KOPT-K1 (cell line): ENCODE results near the gene CSTF1.

Experiments used
- H3K27ac ChIP-seq: fragments of 200-600 bp; sonication (generic); 2 replicates; pipeline ENCODE4 v1.5.1; 2016; ENCODE audit warnings: antibody characterized with exemption, mild to moderate bottlenecking, low read depth, low read length; ENCODE audit not compliant: poor library complexity, severe bottlenecking
- H3K36me3 ChIP-seq: fragments of 200-600 bp; sonication (generic); 2 replicates; pipeline ENCODE4 v1.5.1; 2017; ENCODE audit warnings: antibody characterized with exemption, mild to moderate bottlenecking, low read length, moderate library complexity; ENCODE audit not compliant: insufficient read depth
- H3K9me3 ChIP-seq: fragments of 200-600 bp; sonication (generic); 2 replicates; pipeline ENCODE4 v1.5.1; 2017; ENCODE audit warnings: antibody characterized with exemption, low read length, mild to moderate bottlenecking; ENCODE audit not compliant: insufficient read depth, poor library complexity, severe bottlenecking

The CSTF1 gene

DNA sequence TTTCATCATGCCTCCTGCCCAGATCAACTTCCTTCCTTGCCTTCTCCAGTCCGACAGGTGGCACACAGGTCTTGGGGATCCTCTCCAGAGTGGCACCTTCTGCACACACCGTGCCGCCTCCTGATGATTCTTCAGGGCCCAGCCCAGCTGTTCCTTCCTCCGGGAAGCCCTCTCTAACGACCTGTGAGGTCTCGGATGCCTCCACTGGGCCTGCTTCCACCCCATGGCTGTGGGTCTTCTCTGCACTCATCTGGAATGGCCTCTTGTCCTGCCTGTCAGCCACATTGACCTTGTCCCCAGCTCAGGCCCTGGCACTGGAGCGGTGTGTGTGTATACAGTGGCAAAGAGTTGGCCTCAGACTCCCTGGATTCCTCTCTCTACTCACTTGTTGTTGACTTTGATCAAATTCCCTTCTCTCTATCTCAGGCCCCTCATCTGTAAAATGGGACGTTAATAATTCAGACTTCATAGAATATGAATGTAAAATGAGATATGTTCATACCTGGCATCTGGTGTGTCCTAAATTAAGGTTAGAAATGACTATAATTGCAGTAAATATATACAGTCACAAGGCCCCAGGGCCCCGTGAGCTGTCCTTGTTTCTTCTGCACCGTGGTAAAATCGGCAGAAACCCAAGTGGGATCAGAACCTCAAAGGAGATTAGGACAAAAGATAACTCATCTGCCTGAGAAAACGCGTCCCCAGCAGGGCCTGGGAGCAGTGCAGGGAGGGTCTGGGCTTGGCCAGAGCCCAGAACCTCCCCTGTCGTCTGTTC lies 32.1 kb upstream of the CSTF1 start:
- H3K27ac ChIP-seq: no peak overlapping the region

DNA sequence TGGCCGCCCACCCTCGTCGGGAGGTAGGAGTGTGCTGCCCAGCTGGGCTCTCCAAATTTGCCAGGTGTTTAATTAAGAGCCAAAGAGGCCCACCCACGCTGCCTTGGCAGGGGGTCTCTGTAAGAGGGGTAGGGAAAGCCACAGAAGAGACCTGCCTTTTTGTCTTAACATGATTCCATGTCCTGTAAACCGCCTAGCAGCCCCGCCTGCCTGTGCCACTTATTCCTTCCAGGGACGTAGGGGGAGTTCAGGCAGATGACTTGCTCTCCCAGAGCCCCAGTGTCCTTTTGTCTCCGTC lies 31.6 kb upstream of the CSTF1 start:
- Histone ChIP-seq H3K27ac (no peak overlapping the region), H3K36me3 (no peaks in the 10 kb centered on the region), H3K9me3 (no peaks in the 10 kb centered on the region)

More for the DNA sequence above, 32.1 kb upstream of the CSTF1 start:
- no peaks in the 10 kb centered on the region for H3K36me3 ChIP-seq
- H3K9me3 ChIP-seq: no peaks in the 10 kb centered on the region

DNA sequence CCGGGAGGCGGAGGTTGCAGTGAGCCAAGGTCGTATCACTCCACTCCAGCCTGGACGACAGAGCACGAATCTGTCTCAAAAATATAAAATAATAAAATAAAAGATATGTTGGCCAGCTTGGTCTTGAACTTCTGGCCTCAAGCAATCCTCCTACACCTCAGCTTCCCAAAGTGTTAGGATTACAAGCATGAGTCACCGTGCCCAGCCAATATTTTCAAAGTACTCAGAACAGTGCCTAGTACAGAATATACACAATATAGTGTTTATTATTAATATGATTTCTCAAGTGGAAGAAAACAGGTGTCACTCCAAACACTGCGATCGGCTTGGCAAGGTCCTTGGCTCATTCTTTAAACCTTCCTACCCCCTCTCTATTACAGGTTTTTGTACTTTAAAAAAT lies 30.5 kb upstream of the CSTF1 start:
- Histone ChIP-seq H3K36me3 (no peaks in the 10 kb centered on the region), H3K9me3 (no peaks in the 10 kb centered on the region), H3K27ac (no peak overlapping the region)

DNA sequence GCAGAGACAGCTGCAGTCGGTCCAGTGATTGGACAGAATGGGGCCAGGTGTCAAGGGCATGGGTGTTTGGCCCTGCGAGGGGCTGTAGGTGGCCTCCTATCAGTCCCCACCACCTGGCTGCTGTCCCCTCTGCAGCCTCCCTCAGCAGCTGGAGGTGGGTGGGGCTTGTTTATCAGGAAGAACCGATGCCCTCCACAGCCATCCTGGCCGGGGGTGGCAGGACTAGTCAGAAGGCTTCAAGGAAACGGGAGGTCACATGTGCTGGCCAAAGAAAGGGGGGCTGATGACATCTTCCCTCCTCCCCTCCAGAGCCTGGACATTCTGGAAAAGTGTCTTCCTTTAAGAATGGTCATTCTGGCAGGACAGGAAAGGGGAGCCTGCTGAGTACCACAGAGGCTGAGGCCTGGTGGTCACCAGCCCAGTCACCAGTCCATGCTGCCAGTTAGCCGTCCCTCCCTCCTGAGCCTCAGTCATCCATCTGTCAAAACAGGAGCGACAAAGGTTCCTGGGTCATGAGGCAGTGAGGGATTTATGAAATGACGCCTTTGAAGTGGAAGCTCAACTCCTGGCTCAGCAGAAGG lies 29.5 kb upstream of the CSTF1 start:
- no peaks in the 10 kb centered on the region for H3K9me3 ChIP-seq
- H3K36me3 ChIP-seq: peaks cover 1% of the 10 kb centered on the region; the same call in 1 of the 2 replicates
- no peak overlapping the region for H3K27ac ChIP-seq

DNA sequence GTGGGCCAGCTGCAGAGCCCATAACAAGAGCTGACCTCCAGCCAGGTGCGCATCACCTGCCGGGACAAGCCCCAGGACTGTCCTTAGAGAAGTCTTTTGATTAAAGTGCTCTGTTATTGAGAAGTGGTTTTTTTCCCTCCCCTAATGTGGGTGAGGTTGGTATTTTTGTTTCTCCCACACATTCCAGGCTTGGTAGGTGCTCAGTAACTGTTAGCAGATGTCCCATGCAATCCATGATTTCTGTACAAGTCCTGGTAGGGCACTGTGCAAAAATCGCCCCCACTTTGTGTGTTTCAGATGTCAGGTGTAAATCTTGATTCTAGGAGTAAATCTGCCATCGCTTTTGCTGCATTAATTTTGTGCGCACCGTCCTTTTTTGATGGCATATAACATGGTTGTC lies 29.0 kb upstream of the CSTF1 start:
- no peak overlapping the region for H3K27ac ChIP-seq
- H3K9me3 ChIP-seq: no peaks in the 10 kb centered on the region
- peaks cover 7% of the 10 kb centered on the region for H3K36me3 ChIP-seq

DNA sequence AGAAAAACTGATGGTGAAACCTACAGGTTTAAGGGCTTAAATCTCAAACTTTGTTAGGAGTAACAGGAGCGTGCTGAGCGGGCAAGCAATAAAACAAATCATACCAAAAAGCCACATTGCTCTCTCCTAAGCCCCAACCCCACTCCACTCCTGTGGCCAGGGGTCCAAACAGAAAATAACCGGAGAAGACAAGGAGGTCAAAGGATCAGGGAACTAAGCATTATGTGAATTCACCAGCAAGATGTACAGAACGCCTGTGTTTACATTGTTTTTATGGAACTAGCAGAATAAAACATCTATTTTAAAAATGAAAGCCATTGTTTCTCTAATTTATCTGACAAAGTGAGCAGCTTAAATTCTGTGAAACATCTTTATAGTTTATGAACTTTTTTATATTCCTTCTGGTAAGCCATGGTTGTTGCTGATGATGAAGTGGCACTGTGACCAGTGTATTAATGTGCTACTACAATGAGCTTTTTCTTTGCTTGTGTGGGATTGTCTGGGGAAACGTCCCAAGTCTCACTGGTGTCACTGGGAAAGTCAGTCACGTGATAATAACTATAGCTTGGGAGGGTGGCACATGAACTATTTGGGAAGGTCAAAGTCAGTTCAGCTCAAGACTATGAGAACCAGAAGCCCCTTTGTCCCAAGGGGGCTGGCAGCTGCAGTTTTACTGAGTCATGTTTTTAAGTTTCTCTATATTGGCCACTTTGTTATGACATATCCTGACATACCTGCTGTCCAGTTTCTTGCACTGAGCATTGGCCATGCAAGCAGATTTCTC lies 23.9 kb upstream of the CSTF1 start:
- Histone ChIP-seq H3K27ac (no peak overlapping the region), H3K36me3 (peaks cover 57% of the 10 kb centered on the region), H3K9me3 (no peaks in the 10 kb centered on the region)

DNA sequence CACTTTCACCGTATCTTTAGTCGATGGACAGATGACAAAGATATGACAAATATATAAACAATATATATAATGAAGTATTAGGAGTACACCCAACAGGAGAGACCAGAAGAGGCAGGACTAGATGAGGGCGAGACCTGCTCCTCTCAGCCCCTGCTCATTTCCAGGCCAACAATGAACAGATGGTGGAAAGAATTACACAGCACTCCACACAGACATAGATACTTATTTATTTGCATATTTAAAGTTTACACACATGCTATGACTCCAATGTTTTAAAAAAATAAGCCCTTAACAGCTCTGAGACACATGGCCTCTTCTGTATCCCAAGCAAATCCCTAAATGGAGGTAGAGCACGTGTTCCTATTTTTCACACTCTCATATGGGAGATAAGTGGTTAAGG lies 23.3 kb upstream of the CSTF1 start:
- Histone ChIP-seq H3K27ac (no peak overlapping the region), H3K36me3 (peaks cover 64% of the 10 kb centered on the region), H3K9me3 (no peaks in the 10 kb centered on the region)

DNA sequence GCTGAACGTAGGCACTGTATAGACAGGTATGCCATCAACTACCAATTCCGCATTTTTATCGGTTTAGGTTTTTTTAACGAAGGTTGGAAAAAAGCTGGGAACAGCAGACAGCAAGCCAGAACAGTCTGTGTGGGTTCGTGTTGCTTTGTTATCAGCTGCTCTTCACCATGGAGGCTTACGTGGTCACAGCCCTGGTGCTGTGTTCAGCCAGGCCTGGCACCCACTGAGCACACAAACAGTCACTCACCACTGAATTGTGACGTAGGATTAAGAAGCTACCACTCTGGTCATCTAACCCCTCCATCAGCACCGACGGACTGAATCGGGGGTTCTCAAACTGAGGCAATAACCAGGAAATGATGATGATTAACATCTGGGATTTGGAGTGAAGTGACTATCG lies 20.5 kb upstream of the CSTF1 start:
- Histone ChIP-seq H3K27ac (no peak overlapping the region), H3K36me3 (peaks cover 92% of the 10 kb centered on the region), H3K9me3 (no peaks in the 10 kb centered on the region)

DNA sequence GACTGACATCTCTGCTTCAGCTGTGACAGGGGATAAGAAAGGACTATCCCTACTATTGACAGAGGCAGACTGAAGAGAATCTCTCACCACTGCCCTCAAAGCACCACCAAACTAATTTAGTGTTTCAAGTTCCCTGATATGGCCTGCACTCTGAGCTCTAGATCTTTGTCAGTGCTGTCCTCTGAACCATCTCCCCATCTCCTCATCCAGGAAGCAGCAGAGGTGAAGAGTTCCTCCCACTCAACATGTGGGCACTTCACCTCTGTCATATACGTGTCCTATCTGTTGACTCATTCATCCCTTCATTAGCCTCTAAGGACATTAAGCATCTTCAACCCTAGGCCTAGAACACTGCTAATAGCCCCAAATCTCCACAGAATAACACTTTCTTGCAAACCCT lies 19.6 kb upstream of the CSTF1 start:
- Histone ChIP-seq H3K27ac (no peak overlapping the region), H3K9me3 (no peaks in the 10 kb centered on the region), H3K36me3 (peaks cover 100% of the 10 kb centered on the region)

DNA sequence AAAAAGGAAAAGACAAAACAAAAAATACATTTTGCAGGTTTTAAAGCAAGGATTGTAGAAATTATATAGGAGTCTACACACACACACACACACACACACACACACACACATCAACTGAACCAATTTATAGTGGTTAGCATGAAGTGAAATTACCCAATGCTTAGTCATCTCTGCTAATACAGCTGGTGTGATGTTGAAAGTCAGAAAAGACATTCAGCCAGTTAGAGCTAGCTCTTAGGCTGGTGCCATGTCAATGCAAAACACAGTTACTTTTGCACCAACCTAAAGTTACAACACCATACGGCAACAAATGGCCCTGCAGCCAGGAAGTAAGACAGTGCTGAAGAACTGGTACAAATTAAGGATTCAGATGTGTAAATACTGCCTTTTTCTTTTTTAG lies 18.5 kb upstream of the CSTF1 start:
- Histone ChIP-seq H3K36me3 (peaks cover 100% of the 10 kb centered on the region), H3K9me3 (no peaks in the 10 kb centered on the region), H3K27ac (no peak overlapping the region)

DNA sequence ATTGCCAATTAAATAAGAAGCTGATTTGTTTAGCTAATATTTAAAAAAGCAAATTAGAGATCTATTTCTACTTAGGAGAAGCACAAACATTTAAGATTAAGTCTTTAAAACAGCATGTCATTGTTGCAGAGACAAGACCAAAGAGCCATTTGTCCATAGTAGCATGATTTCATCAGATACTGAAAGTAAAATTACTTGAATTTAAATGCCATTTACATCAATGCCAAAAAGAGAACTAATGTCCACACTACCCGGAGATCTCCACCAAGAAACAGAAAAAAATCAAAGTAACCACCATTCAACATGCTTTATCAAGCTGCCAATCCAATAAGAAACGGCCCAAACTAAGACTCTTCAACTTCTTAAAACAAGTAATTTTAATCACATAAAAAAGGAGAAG lies 16.1 kb upstream of the CSTF1 start:
- no peaks in the 10 kb centered on the region for H3K9me3 ChIP-seq
- peaks cover 100% of the 10 kb centered on the region for H3K36me3 ChIP-seq
- H3K27ac ChIP-seq: no peak overlapping the region

DNA sequence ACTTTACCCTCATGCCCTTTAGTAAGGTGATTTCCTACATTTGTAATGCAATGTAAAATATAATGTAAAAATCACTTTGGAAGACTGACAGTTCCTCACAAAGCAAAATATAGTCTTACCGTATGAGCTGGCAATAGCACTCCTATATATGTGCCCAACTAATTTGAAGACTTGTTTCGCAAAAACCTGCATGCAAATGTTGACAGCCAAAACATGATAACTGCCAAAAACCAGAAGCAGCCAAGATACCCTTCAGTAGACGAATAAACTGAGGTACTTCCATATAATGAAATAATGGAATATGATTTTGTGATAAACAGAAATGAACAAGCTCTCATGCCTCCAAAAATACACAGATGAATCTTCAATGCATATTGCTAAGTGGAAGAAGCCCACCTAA lies 14.1 kb upstream of the CSTF1 start:
- Histone ChIP-seq H3K9me3 (no peaks in the 10 kb centered on the region), H3K27ac (no peak overlapping the region), H3K36me3 (peaks cover 100% of the 10 kb centered on the region)

DNA sequence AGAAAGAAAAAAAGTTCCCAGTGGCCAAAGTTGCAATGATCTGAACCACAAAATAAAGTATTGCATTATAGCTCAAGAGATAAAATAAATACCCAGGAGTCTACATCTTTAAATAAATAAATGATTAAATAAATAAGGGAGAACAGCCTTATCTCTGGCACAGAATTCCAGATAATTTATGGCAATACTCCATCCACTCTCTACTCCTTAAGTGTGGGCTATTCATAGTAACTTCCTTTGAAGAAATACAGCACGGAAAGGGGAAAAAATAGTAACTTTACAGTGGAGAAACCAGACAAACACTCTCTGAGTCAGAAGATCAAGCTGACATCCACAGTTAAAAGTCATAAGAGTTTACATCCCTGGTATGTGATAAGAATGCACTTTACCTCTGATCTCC lies 12.1 kb upstream of the CSTF1 start:
- Histone ChIP-seq H3K27ac (no peak overlapping the region), H3K36me3 (peaks cover 100% of the 10 kb centered on the region), H3K9me3 (no peaks in the 10 kb centered on the region)

DNA sequence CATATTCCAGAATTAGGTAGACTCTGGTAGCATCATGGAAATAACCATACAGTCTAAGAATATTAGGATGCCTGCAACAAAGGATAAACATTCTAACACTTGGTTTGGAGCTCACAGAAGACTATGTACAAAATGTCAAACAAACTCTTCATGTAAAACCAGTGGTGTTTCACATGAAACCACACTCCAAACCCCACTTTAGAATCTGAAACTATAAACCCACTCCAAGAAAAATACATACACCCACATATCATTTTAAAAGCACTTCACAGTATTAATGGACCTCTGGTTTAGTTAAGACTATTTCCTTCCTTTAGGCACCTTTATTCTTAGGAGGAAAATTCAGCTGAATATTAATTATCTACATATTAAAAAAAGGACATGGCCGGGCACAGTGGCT lies 10.9 kb upstream of the CSTF1 start:
- H3K9me3 ChIP-seq: no peaks in the 10 kb centered on the region
- H3K36me3 ChIP-seq: peaks cover 100% of the 10 kb centered on the region
- H3K27ac ChIP-seq: no peak overlapping the region

DNA sequence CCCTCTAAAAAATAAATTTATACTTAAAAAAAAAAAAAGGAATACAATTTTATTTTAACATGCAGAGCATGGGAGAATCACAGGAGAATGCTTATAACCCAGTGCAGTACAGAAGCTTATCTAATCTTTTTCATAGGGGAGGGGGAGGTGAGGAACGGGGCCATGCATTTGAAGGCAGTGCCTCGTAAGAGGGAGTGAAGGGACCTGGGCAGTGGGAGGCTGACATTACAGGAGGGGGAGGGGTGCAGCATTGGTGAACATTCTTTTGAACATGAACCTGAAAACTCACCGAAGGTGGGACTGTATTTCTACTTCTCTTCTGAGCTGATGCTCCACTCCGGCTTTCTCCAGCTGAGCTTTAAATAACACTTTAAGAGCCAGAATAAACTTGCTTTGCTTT lies 9.7 kb upstream of the CSTF1 start:
- Histone ChIP-seq H3K27ac (no peak overlapping the region), H3K9me3 (no peaks in the 10 kb centered on the region), H3K36me3 (peaks cover 100% of the 10 kb centered on the region)

DNA sequence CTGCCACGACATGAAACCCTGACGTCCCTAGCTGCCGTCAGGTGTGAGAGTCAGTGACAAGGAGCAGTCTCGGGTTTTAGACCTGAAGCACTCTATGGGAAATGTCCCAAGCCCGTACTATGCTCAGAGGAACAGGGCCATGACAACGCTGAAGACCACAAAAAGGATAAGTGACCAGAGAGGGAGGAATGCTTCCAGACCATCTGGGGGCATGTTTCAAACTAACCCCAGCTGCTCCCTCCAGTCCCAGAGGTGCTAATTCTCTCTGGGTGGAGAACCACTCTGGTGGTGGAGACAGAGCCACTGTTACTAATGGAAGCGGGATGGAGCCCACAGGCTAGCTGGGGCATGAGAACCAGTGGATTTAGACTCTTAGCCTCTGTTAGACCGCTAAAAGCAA lies 9.1 kb upstream of the CSTF1 start:
- Histone ChIP-seq H3K36me3 (peaks cover 100% of the 10 kb centered on the region), H3K27ac (no peak overlapping the region), H3K9me3 (no peaks in the 10 kb centered on the region)
